ENCODE data around the gene DGKI.

DNA sequence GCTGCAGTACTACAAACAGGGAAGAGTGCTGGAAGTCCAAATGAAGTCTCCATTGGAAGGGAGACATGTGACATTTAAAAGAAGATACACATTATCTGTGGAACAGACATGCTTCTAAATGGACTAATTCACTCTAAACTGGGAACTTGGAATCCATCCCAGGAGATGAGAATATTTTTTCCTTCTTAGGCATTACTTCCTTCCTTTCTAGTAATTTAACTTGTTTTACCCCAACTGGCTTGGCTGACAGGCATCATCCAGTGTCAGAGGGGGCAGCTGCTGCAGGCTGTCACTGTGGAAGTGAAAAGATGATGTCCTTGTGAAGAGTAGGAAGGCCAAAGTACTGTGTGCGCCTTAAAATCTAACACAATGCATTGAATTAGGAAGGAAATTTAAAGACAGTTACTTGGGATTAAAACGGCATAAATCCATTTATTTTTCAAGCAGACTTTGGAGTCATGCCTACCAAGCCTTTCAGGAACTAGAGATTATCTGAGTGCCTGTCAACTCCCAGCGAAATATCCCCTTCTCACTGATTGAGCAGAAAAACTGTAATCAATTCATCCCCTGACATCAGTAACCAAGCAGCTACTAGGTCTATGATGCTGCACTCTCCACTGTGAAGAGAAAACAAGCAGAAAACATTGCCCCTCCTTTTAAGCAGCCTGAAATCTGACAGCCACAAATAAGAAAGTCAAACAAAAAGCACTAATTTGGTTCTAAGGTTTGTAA, 161.2 kb downstream of the DGKI start:
- TF ChIP-seq, protein P1, sequence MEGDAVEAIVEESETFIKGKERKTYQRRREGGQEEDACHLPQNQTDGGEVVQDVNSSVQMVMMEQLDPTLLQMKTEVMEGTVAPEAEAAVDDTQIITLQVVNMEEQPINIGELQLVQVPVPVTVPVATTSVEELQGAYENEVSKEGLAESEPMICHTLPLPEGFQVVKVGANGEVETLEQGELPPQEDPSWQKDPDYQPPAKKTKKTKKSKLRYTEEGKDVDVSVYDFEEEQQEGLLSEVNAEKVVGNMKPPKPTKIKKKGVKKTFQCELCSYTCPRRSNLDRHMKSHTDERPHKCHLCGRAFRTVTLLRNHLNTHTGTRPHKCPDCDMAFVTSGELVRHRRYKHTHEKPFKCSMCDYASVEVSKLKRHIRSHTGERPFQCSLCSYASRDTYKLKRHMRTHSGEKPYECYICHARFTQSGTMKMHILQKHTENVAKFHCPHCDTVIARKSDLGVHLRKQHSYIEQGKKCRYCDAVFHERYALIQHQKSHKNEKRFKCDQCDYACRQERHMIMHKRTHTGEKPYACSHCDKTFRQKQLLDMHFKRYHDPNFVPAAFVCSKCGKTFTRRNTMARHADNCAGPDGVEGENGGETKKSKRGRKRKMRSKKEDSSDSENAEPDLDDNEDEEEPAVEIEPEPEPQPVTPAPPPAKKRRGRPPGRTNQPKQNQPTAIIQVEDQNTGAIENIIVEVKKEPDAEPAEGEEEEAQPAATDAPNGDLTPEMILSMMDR (IDR thresholded peaks at IDR 0.05; ENCODE audit: low read depth, low read length, poor library complexity, severe bottlenecking) = no peak
- TF ChIP-seq EZH2phosphoT487 (IDR thresholded peaks at IDR 0.05; ENCODE audit: borderline replicate concordance, low read length) = no peak
